KOPT-K1 (cell line): ENCODE measurements around the gene TMEM107.

Experiments used
- H3K27ac ChIP-seq: fragments of 200-600 bp; sonication (generic); 2 replicates; pipeline ENCODE4 v1.5.1; 2016; ENCODE audit warnings: antibody characterized with exemption, mild to moderate bottlenecking, low read depth, low read length; ENCODE audit not compliant: poor library complexity, severe bottlenecking
- H3K36me3 ChIP-seq: fragments of 200-600 bp; sonication (generic); 2 replicates; pipeline ENCODE4 v1.5.1; 2017; ENCODE audit warnings: antibody characterized with exemption, mild to moderate bottlenecking, low read length, moderate library complexity; ENCODE audit not compliant: insufficient read depth
- H3K9me3 ChIP-seq: fragments of 200-600 bp; sonication (generic); 2 replicates; pipeline ENCODE4 v1.5.1; 2017; ENCODE audit warnings: antibody characterized with exemption, low read length, mild to moderate bottlenecking; ENCODE audit not compliant: insufficient read depth, poor library complexity, severe bottlenecking

Gene TMEM107

GRCh38 chr17:8141045-8141444, 35.1 kb downstream of the TMEM107 start:
- H3K9me3 ChIP-seq: no peaks in the 10 kb centered on the region
- peaks cover 61% of the 10 kb centered on the region for H3K36me3 ChIP-seq
- no peak overlapping the region for H3K27ac ChIP-seq

GRCh38 chr17:8140065-8141029, 35.8 kb downstream of the TMEM107 start:
- Histone ChIP-seq H3K36me3 (peaks cover 54% of the 10 kb centered on the region), H3K9me3 (no peaks in the 10 kb centered on the region), H3K27ac (no peak overlapping the region)

- Histone ChIP-seq H3K36me3 (peaks cover 39% of the 10 kb centered on the region), H3K9me3 (no peaks in the 10 kb centered on the region), H3K27ac (peak overlapping the region; percentile 57)
Measured at GRCh38 chr17:8138672-8139371, 37.4 kb downstream of the TMEM107 start.

GRCh38 chr17:8138374-8138671, 37.9 kb downstream of the TMEM107 start:
- H3K27ac ChIP-seq: peak overlapping the region; percentile 57
- H3K36me3 ChIP-seq: peaks cover 34% of the 10 kb centered on the region
- no peaks in the 10 kb centered on the region for H3K9me3 ChIP-seq

DNA sequence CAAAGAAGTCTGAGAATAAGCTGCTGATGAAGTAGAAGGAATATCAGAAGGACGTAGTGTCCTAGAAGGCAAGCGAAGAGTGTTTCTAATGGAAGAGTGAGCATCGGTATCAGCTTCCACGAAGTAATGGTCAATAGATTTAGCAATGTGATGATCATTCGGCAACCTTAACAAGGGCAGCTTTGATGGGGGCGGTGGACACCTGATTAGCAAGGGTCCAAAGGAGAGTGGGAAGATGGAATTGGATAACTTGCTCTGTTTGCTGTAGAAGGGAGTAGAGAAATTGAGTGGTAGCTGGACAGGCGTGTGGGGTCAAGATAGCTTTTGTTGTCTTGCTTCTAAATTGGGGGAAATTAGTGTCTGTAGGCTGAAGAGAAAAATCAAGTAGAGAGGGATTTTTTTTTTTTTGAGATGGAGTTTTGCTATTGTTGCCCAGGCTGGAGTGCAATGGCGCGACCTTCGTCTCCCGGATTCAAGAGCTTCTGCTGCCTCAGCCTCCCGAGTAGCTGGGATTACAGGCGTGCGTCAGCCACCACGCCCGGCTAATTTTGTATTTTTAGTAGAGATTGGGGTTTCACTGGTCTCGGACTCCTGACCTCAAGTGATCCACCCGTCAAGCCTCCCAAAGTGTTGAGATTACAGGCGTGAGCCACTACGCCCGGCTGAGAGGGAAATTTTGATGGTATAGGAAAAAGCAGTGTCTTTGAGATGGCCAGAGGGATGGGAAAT, 38.4 kb downstream of the TMEM107 start:
- Histone ChIP-seq H3K9me3 (no peaks in the 10 kb centered on the region), H3K36me3 (peaks cover 29% of the 10 kb centered on the region), H3K27ac (peak overlapping the region; percentile 57)

DNA sequence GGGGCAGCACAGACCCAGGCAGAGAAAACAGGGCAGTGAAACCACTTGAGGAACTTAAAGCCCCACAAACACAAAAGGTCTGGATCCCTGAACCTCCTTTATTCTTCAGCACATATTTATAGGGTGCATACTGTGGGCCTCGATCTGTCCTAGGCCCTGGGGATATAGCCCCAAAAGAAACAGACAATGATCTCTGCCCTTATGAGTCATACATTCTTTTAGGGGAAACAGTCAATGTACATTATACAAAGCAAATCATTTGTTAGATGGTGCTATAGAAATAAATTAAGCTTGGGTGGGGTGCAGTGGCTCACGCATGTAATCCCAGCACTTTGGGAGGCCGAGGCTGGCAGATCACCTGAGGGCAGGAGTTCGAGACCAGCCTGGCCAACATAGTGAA, 42.2 kb downstream of the TMEM107 start:
- H3K9me3 ChIP-seq: no peaks in the 10 kb centered on the region
- no peaks in the 10 kb centered on the region for H3K36me3 ChIP-seq
- no peak overlapping the region for H3K27ac ChIP-seq

DNA sequence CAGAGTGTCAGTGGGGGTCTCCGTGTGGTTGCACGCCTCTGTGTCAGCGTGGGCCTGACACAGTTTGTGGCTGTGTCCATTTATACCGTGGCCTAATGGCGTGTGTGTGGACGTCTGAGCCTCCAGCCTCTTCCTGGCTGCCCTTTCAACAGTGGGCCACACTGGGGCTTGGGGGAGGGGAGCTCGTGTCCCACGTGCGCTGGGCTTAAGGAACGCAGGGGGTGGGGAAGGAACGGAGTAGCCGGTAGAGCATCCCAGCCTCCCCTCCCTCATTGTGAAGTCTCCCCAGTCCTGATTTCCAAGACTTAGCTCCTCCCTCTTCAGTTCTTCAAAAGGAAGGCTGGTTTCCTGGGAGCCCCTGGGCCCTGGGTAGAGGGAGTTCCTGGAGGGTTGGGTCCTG, 42.8 kb downstream of the TMEM107 start:
- H3K36me3 ChIP-seq: no peaks in the 10 kb centered on the region
- H3K9me3 ChIP-seq: no peaks in the 10 kb centered on the region
- H3K27ac ChIP-seq: no peak overlapping the region

- Histone ChIP-seq H3K27ac (no peak overlapping the region), H3K9me3 (no peaks in the 10 kb centered on the region), H3K36me3 (no peaks in the 10 kb centered on the region)
Measured at GRCh38 chr17:8131844-8132441, 44.2 kb downstream of the TMEM107 start.

GRCh38 chr17:8128125-8128784, 47.9 kb downstream of the TMEM107 start:
- no peaks in the 10 kb centered on the region for H3K36me3 ChIP-seq
- H3K9me3 ChIP-seq: no peaks in the 10 kb centered on the region
- no peak overlapping the region for H3K27ac ChIP-seq

DNA sequence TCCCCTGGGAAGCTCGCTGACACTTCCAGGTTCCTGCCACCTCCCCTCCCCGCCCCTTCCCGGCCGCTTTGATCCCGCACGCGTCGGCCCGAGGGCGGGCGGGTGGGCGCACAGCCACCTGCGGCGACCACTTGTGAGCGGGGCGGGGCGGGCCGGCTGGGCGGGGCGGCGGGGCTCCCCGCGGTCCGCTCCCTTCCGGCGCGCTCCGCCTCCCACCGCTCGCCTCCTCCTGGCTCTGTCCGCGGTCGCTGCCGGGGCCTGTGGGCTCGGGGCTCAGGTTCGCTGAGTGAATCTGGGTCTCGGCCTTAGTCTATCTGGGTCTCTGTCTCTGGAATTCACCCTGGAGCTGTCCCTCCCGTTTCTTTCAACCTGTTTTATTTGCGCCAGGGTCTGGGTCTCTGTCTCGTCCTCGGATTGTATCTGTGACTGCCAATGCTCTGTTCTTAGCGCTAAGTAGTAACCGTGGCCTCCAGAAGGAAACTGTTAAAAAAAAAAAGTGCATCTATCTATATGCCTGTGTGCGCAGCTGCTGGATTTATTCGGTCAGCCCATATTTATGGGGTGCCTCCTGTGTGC, 49.6 kb downstream of the TMEM107 start:
- Histone ChIP-seq H3K36me3 (no peaks in the 10 kb centered on the region), H3K9me3 (no peaks in the 10 kb centered on the region), H3K27ac (peak overlapping the region; percentile 5)

- Histone ChIP-seq H3K27ac (peak overlapping the region; percentile 5), H3K36me3 (no peaks in the 10 kb centered on the region), H3K9me3 (no peaks in the 10 kb centered on the region)
Measured at GRCh38 chr17:8125947-8126490, 50.2 kb downstream of the TMEM107 start.

DNA sequence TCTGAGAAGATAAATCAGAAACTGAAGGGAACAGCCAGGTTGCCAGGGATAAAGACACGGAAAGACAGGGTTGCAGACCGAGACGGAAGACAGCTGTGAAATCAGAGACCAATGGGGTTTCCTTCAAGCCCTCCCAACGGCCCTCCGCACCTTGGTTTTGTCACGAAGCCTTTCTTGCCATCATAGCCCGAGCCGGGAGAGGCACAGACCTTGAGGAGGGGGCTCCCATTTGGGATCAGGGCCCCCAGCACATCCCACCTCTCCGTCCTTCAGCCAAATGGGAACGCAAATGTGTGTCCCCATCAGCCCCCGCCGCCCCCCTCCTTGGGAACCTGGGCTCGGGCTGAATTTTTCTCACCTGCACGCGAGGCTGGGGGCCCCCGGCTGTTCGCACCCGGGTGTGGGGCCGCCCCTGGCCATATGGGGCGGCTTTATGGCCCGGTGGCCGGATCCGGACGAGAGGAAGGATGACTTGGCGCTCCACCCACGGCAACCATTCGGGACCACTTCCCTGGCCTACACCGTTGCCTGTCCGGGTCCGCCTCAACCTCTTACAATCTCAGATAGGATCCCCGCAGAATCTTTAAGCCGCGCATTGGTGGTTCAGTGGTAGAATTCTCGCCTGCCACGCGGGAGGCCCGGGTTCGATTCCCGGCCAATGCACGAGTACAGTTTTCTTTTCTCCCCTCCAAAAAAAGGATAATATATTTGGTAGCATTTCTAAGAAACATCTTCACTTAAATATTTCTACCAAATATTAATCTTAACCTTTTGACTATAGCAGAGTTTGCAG, 50.8 kb downstream of the TMEM107 start:
- H3K9me3 ChIP-seq: no peaks in the 10 kb centered on the region
- peak overlapping the region; percentile 5 for H3K27ac ChIP-seq
- H3K36me3 ChIP-seq: no peaks in the 10 kb centered on the region

GRCh38 chr17:8124350-8125153, 51.6 kb downstream of the TMEM107 start:
- H3K9me3 ChIP-seq: no peaks in the 10 kb centered on the region
- H3K36me3 ChIP-seq: no peaks in the 10 kb centered on the region
- no peak overlapping the region for H3K27ac ChIP-seq
